SK-N-SH treated with all-trans-retinoic acid at 6 μM for 48 hours (cell line): ENCODE results near the gene PRELID1.

Source experiments
- ATAC-seq: fragments of 200-7000 bp; cut with Tn5 transposase; 3 replicates; pipeline ENCODE4 v1.9.1; 2020; ENCODE audit warnings: mild to moderate bottlenecking, moderate library complexity
- ARNTL ChIP-seq: fragments of 450-650 bp; formaldehyde crosslinking; IDR thresholded peaks from 2 replicates; pipeline ENCODE4 v1.5.0; 2020; ENCODE audit warnings: low read depth, mild to moderate bottlenecking, moderate library complexity, borderline replicate concordance
- BACH2 ChIP-seq: fragments of 250-450 bp; sonication (Bioruptor Pico); IDR thresholded peaks from 2 replicates; pipeline ENCODE4 v1.9.0; 2021; ENCODE audit warnings: mild to moderate bottlenecking, borderline replicate concordance
- CSDC2 ChIP-seq: fragments of 250-450 bp; sonication (Bioruptor Pico); IDR thresholded peaks from 2 replicates; pipeline ENCODE4 v1.5.0; 2020; ENCODE audit warnings: mild to moderate bottlenecking, moderate library complexity
- GLIS3 ChIP-seq: fragments of 250-450 bp; sonication (Bioruptor Pico); IDR thresholded peaks from 2 replicates; pipeline ENCODE4 v1.5.0; 2020; ENCODE audit warnings: mild to moderate bottlenecking, moderate library complexity
- ISL1 ChIP-seq: fragments of 250-450 bp; sonication (Bioruptor Pico); IDR thresholded peaks from 2 replicates; pipeline ENCODE4 v2.1.2; 2022; ENCODE audit warnings: mild to moderate bottlenecking, moderate library complexity
- OSR1 ChIP-seq: fragments of 250-450 bp; sonication (Bioruptor Pico); IDR thresholded peaks from 2 replicates; pipeline ENCODE4 v1.8.0; 2022; ENCODE audit warnings: moderate library complexity, mild to moderate bottlenecking, inconsistent platforms
- PPARA ChIP-seq: fragments of 250-450 bp; sonication (Bioruptor Pico); IDR thresholded peaks from 2 replicates; pipeline ENCODE4 v1.5.0; 2020; ENCODE audit warnings: mild to moderate bottlenecking, borderline replicate concordance
- RARB ChIP-seq: fragments of 250-450 bp; sonication (Bioruptor Pico); IDR thresholded peaks from 2 replicates; pipeline ENCODE4 v1.8.0; 2021; ENCODE audit warnings: mild to moderate bottlenecking, moderate library complexity
- SNAI2 ChIP-seq: fragments of 250-450 bp; sonication (Bioruptor Pico); IDR thresholded peaks from 2 replicates; pipeline ENCODE4 v1.5.0; 2020; ENCODE audit warnings: mild to moderate bottlenecking, moderate library complexity
- TCF4 ChIP-seq: fragments of 250-450 bp; sonication (Bioruptor Pico); IDR thresholded peaks from 2 replicates; pipeline ENCODE4 v1.8.0; 2021; ENCODE audit warnings: mild to moderate bottlenecking, moderate library complexity, borderline replicate concordance
- TOX ChIP-seq: fragments of 250-450 bp; sonication (Bioruptor Pico); IDR thresholded peaks from 2 replicates; pipeline ENCODE4 v1.8.0; 2021; ENCODE audit warnings: mild to moderate bottlenecking, moderate library complexity, borderline replicate concordance
- ZC3H10 ChIP-seq: fragments of 250-450 bp; sonication (Bioruptor Pico); IDR thresholded peaks from 2 replicates; pipeline ENCODE4 v1.5.1; 2021; ENCODE audit warnings: mild to moderate bottlenecking, moderate library complexity
- ZFP3 ChIP-seq: fragments of 250-450 bp; sonication (Bioruptor Pico); IDR thresholded peaks from 2 replicates; pipeline ENCODE4 v1.5.0; 2020; ENCODE audit warnings: mild to moderate bottlenecking, moderate library complexity
- ZFP30 ChIP-seq: fragments of 450-650 bp; formaldehyde crosslinking; IDR thresholded peaks from 2 replicates; pipeline ENCODE4 v1.5.0; 2022; ENCODE audit warnings: mild to moderate bottlenecking, moderate library complexity
- ZNF565 ChIP-seq: fragments of 450-650 bp; formaldehyde crosslinking; conservative IDR thresholded peaks from 2 replicates; pipeline ENCODE4 v1.5.0; 2020; ENCODE audit warnings: low read depth, mild to moderate bottlenecking, moderate library complexity
- TF ChIP-seq, protein P1 (sequence below): fragments of 250-450 bp; sonication (Bioruptor Pico); IDR thresholded peaks from 2 replicates; pipeline ENCODE4 v1.8.0; 2020; ENCODE audit warnings: mild to moderate bottlenecking, moderate library complexity, borderline replicate concordance
- TF ChIP-seq, protein P2 (sequence below): fragments of 250-450 bp; sonication (Bioruptor Pico); IDR thresholded peaks from 2 replicates; pipeline ENCODE4 v1.5.1; 2020; ENCODE audit warnings: low read depth, mild to moderate bottlenecking, moderate library complexity
- TF ChIP-seq, protein P3 (sequence below): fragments of 250-450 bp; sonication (Bioruptor Pico); IDR thresholded peaks from 2 replicates; pipeline ENCODE4 v1.5.1; 2021; ENCODE audit warnings: mild to moderate bottlenecking, moderate library complexity
- TF ChIP-seq, protein P4 (sequence below): fragments of 250-450 bp; sonication (Bioruptor Pico); IDR thresholded peaks from 2 replicates; pipeline ENCODE4 v1.5.0; 2020; ENCODE audit warnings: mild to moderate bottlenecking, moderate library complexity
- TF ChIP-seq, protein P5 (sequence below): fragments of 250-450 bp; sonication (Bioruptor Pico); IDR thresholded peaks from 2 replicates; pipeline ENCODE4 v1.8.0; 2021; ENCODE audit warnings: low read depth, mild to moderate bottlenecking, moderate library complexity, borderline replicate concordance

PRELID1 gene

DNA sequence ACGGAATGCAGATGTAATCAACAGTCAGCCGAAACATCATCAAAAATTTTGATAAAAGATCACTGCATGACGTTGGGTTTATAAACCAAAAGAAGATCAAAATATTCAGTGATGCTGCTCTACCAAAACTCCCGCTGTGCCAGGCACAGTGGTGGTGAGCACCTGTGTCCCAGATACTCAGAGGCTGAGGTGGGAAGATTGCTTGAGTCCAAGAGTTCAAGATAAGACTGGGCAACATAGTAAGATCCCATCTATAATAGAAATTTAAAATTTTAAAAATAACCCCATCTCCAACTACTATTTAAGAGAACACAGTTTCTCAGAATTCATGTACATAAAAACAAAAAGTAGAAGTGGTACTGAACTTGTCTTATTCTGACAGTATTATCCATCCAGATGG is 44.1 kb downstream of the PRELID1 start:
- TF ChIP-seq ISL1 (no peak), ARNTL (CRISPR knock-in tag) (no peak), BACH2 (CRISPR knock-in tag) (no peak), RARB (CRISPR knock-in tag) (no peak), TOX (CRISPR knock-in tag) (no peak), TCF4 (CRISPR knock-in tag) (no peak)
- TF ChIP-seq, protein P1, sequence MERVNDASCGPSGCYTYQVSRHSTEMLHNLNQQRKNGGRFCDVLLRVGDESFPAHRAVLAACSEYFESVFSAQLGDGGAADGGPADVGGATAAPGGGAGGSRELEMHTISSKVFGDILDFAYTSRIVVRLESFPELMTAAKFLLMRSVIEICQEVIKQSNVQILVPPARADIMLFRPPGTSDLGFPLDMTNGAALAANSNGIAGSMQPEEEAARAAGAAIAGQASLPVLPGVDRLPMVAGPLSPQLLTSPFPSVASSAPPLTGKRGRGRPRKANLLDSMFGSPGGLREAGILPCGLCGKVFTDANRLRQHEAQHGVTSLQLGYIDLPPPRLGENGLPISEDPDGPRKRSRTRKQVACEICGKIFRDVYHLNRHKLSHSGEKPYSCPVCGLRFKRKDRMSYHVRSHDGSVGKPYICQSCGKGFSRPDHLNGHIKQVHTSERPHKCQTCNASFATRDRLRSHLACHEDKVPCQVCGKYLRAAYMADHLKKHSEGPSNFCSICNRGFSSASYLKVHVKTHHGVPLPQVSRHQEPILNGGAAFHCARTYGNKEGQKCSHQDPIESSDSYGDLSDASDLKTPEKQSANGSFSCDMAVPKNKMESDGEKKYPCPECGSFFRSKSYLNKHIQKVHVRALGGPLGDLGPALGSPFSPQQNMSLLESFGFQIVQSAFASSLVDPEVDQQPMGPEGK (CRISPR knock-in tag) = no peak
- TF ChIP-seq, protein P2, sequence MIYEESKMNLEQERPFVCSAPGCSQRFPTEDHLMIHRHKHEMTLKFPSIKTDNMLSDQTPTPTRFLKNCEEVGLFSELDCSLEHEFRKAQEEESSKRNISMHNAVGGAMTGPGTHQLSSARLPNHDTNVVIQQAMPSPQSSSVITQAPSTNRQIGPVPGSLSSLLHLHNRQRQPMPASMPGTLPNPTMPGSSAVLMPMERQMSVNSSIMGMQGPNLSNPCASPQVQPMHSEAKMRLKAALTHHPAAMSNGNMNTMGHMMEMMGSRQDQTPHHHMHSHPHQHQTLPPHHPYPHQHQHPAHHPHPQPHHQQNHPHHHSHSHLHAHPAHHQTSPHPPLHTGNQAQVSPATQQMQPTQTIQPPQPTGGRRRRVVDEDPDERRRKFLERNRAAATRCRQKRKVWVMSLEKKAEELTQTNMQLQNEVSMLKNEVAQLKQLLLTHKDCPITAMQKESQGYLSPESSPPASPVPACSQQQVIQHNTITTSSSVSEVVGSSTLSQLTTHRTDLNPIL = no peak
- no peak for ATAC-seq

DNA sequence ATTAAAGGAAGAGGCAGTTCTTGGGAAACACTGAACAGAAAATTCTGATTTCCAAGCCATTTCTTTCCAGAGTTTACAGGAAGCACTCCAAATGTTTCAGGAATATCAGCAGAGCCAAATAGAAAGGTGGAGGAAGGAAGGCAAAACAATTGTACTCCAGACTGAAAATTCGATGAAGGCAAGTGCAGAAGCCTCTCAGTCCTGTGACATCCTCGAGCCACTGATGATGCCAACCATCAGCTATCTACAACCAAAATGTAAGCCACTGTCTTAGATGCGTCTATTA is 45.7 kb downstream of the PRELID1 start:
- no peak for ATAC-seq
- TF ChIP-seq ZFP3 (CRISPR knock-in tag) = no peak
- TF ChIP-seq GLIS3 (CRISPR knock-in tag) = no peak
- TF ChIP-seq ZFP30 (CRISPR knock-in tag) = no peak
- no peak for TF ChIP-seq ZNF565 (CRISPR knock-in tag)
- TF ChIP-seq, protein P3, sequence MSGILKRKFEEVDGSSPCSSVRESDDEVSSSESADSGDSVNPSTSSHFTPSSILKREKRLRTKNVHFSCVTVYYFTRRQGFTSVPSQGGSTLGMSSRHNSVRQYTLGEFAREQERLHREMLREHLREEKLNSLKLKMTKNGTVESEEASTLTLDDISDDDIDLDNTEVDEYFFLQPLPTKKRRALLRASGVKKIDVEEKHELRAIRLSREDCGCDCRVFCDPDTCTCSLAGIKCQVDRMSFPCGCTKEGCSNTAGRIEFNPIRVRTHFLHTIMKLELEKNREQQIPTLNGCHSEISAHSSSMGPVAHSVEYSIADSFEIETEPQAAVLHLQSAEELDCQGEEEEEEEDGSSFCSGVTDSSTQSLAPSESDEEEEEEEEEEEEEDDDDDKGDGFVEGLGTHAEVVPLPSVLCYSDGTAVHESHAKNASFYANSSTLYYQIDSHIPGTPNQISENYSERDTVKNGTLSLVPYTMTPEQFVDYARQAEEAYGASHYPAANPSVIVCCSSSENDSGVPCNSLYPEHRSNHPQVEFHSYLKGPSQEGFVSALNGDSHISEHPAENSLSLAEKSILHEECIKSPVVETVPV = no peak
- TF ChIP-seq, protein P4, sequence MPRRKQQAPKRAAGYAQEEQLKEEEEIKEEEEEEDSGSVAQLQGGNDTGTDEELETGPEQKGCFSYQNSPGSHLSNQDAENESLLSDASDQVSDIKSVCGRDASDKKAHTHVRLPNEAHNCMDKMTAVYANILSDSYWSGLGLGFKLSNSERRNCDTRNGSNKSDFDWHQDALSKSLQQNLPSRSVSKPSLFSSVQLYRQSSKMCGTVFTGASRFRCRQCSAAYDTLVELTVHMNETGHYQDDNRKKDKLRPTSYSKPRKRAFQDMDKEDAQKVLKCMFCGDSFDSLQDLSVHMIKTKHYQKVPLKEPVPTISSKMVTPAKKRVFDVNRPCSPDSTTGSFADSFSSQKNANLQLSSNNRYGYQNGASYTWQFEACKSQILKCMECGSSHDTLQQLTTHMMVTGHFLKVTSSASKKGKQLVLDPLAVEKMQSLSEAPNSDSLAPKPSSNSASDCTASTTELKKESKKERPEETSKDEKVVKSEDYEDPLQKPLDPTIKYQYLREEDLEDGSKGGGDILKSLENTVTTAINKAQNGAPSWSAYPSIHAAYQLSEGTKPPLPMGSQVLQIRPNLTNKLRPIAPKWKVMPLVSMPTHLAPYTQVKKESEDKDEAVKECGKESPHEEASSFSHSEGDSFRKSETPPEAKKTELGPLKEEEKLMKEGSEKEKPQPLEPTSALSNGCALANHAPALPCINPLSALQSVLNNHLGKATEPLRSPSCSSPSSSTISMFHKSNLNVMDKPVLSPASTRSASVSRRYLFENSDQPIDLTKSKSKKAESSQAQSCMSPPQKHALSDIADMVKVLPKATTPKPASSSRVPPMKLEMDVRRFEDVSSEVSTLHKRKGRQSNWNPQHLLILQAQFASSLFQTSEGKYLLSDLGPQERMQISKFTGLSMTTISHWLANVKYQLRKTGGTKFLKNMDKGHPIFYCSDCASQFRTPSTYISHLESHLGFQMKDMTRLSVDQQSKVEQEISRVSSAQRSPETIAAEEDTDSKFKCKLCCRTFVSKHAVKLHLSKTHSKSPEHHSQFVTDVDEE (CRISPR knock-in tag) = no peak
- no peak for TF ChIP-seq ZC3H10
- TF ChIP-seq CSDC2 (CRISPR knock-in tag) = no peak
- TF ChIP-seq TCF4 (CRISPR knock-in tag) = no peak
- no peak for TF ChIP-seq ISL1

DNA sequence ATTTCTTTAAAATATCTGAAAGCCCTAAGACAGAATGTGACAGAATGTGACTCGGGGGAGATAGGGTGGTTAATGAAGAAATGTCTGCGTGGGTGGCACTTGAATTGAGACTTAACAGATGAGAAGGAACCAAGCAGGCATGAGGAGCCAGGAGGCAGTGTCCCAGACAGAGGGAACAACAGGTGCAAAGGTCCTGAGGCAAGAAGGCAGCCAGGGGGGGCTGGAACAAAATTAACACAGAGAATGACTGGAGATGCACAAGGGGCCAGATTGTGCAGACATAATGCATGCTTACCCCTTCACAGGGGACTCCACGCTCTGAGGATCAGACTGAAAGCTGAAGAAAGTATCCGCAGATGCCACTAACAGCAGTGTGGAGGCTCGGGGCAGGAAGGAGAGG is 46.2 kb downstream of the PRELID1 start:
- ATAC-seq = no peak
- no peak for TF ChIP-seq RARB (CRISPR knock-in tag)
- TF ChIP-seq ARNTL (CRISPR knock-in tag) = no peak
- TF ChIP-seq, protein P1 (CRISPR knock-in tag) = no peak
- TF ChIP-seq CSDC2 (CRISPR knock-in tag) = no peak
- TF ChIP-seq PPARA (CRISPR knock-in tag) = no peak
- TF ChIP-seq SNAI2 (CRISPR knock-in tag) = no peak
- no peak for TF ChIP-seq OSR1 (CRISPR knock-in tag)
- TF ChIP-seq, protein P5, sequence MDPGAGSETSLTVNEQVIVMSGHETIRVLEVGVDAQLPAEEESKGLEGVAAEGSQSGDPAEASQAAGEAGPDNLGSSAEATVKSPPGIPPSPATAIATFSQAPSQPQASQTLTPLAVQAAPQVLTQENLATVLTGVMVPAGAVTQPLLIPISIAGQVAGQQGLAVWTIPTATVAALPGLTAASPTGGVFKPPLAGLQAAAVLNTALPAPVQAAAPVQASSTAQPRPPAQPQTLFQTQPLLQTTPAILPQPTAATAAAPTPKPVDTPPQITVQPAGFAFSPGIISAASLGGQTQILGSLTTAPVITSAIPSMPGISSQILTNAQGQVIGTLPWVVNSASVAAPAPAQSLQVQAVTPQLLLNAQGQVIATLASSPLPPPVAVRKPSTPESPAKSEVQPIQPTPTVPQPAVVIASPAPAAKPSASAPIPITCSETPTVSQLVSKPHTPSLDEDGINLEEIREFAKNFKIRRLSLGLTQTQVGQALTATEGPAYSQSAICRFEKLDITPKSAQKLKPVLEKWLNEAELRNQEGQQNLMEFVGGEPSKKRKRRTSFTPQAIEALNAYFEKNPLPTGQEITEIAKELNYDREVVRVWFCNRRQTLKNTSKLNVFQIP (CRISPR knock-in tag) = no peak
